Esophagus squamous epithelium (tissue), 5 donors: ENCODE measurements around the gene PRKN. TPM values are rescaled to one million over a fixed set of nuclear protein-coding genes. Genes with fewer than 3 reads are reported as not detected.

Source experiments
- DNase-seq: peaks from one replicate; lab custom pipeline; 2025; lab: John Stamatoyannopoulos, UW
- H3K27ac ChIP-seq, 4 donors: fragments of 200-600 bp; sonication (generic); one replicate each; pipeline ENCODE4 v1.5.1; 2016 to 2019; ENCODE audit warnings: mild to moderate bottlenecking in 1 of 4
- H3K27me3 ChIP-seq, 4 donors: fragments of 200-600 bp; sonication (generic); 1 replicate in 3 of 4; 2 replicates in 1 of 4; pipeline versions ENCODE4 v1.5.1 to v1.6.0; 2017 to 2021; ENCODE audit warnings: antibody characterized with exemption in 1 of 4
- H3K36me3 ChIP-seq, 3 donors: fragments of 200-600 bp; sonication (generic); one replicate each; pipeline ENCODE4 v1.5.1; 2016 to 2019
- H3K4me1 ChIP-seq, 3 donors: fragments of 200-600 bp; sonication (generic); one replicate each; pipeline ENCODE4 v1.5.1; 2017 to 2019
- H3K4me3 ChIP-seq, 4 donors: fragments of 200-600 bp; sonication (generic); 1 replicate in 3 of 4; 2 replicates in 1 of 4; pipeline ENCODE4 v1.5.1; 2016 to 2019; ENCODE audit warnings: mild to moderate bottlenecking in 2 of 4, moderate library complexity in 1 of 4
- H3K9me3 ChIP-seq, 3 donors: fragments of 200-600 bp; sonication (generic); one replicate each; pipeline ENCODE4 v1.5.1; 2016 to 2019
- POLR2A ChIP-seq, 4 donors: fragments of 450-650 bp; IDR thresholded peaks; one replicate each; pipeline ENCODE4 v1.6.1; 2017; ENCODE audit warnings: antibody characterized with exemption in 4 of 4, mild to moderate bottlenecking in 4 of 4, moderate library complexity in 3 of 4
- WGBS, 2 donors: methylation state at CpG; one replicate each; pipeline ENCODE4 v1.1.5; 2018; 5-methylcytosine and 5-hydroxymethylcytosine counted together
- intact Hi-C: fragments of 100-400 bp; cut with DNase I; formaldehyde crosslinking; loops from one replicate; pipeline ENCODE4 v1.15.0; 2022
- total RNA-seq, 4 donors: library from RNA; depleted of rRNA; stranded (reverse); fragments of >200 nt; gene quantifications; one replicate each; pipeline ENCODE4 v1.1.0, GENCODE V29; 2016
- TF ChIP-seq, protein P1 (sequence below), 6 experiments: fragments of 450-650 bp in 4 of 6; fragments of 200-600 bp in 2 of 6; sonication (generic) in 2 of 6; IDR thresholded peaks; one replicate each; pipeline ENCODE4 v1.5.1; 2016 to 2019; ENCODE audit warnings: antibody characterized with exemption in 6 of 6, mild to moderate bottlenecking in 4 of 6, moderate library complexity in 4 of 6
- donor health status: DM: yes; HTN: yes; CAD: no.

PRKN gene
- total RNA-seq, 4 donors from 2014 or later: 0.70 to 5.5 (median 2.2) TPM

GRCh38 chr6:161453558-161453957, 1274.0 kb downstream of the PRKN start:
- no peak overlapping the region for H3K27ac ChIP-seq
- H3K9me3 ChIP-seq: no peaks in the 10 kb centered on the region
- TF ChIP-seq, protein P1, sequence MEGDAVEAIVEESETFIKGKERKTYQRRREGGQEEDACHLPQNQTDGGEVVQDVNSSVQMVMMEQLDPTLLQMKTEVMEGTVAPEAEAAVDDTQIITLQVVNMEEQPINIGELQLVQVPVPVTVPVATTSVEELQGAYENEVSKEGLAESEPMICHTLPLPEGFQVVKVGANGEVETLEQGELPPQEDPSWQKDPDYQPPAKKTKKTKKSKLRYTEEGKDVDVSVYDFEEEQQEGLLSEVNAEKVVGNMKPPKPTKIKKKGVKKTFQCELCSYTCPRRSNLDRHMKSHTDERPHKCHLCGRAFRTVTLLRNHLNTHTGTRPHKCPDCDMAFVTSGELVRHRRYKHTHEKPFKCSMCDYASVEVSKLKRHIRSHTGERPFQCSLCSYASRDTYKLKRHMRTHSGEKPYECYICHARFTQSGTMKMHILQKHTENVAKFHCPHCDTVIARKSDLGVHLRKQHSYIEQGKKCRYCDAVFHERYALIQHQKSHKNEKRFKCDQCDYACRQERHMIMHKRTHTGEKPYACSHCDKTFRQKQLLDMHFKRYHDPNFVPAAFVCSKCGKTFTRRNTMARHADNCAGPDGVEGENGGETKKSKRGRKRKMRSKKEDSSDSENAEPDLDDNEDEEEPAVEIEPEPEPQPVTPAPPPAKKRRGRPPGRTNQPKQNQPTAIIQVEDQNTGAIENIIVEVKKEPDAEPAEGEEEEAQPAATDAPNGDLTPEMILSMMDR (IDR thresholded peaks at IDR 0.05): no peak
- no peak for TF ChIP-seq POLR2A (IDR thresholded peaks at IDR 0.05)
- no peaks in the 10 kb centered on the region for H3K4me1 ChIP-seq
- intact Hi-C loops: no loop called here
- no peak overlapping the region for H3K4me3 ChIP-seq
- DNase-seq: no peak
- H3K36me3 ChIP-seq: no peaks in the 10 kb centered on the region
- WGBS, 2 donors: 70 to 82% methylated on average over 4 of the region's 4 CpGs
- H3K27me3 ChIP-seq: no peaks in the 10 kb centered on the region

- no peaks in the 10 kb centered on the region for H3K4me1 ChIP-seq
- no peak overlapping the region for H3K27ac ChIP-seq
- no peak for DNase-seq
- H3K4me3 ChIP-seq: no peak overlapping the region
- WGBS, 2 donors: 92 to 94% methylated on average over 3 of the region's 3 CpGs
- intact Hi-C loops: no loop called here
- H3K36me3 ChIP-seq: no peaks in the 10 kb centered on the region
- H3K9me3 ChIP-seq: no peaks in the 10 kb centered on the region
- H3K27me3 ChIP-seq: no peaks in the 10 kb centered on the region
- no peak for TF ChIP-seq POLR2A (IDR thresholded peaks at IDR 0.05)
- TF ChIP-seq, protein P1 (IDR thresholded peaks at IDR 0.05): no peak
Measured at GRCh38 chr6:161452241-161452640, 1275.3 kb downstream of the PRKN start.

- no peaks in the 10 kb centered on the region for H3K9me3 ChIP-seq
- 76 to 77% methylated on average over 3 of the region's 3 CpGs for WGBS, 2 donors
- H3K4me1 ChIP-seq: peaks cover 0 to 3% (median 0%) of the 10 kb centered on the region in 3 donors
- no peak for TF ChIP-seq POLR2A (IDR thresholded peaks at IDR 0.05)
- TF ChIP-seq, protein P1 (IDR thresholded peaks at IDR 0.05): no peak
- no peaks in the 10 kb centered on the region for H3K27me3 ChIP-seq
- H3K36me3 ChIP-seq: no peaks in the 10 kb centered on the region
- intact Hi-C loops: no loop called here
- no peak overlapping the region for H3K27ac ChIP-seq
- no peak overlapping the region for H3K4me3 ChIP-seq
- DNase-seq: no peak
Measured at GRCh38 chr6:161449521-161449920, 1278.0 kb downstream of the PRKN start.

GRCh38 chr6:161446949-161447348, 1280.6 kb downstream of the PRKN start:
- TF ChIP-seq POLR2A (IDR thresholded peaks at IDR 0.05): no peak
- TF ChIP-seq, protein P1 (IDR thresholded peaks at IDR 0.05): no peak
- intact Hi-C loops: no loop called here
- H3K36me3 ChIP-seq: no peaks in the 10 kb centered on the region
- H3K27me3 ChIP-seq: no peaks in the 10 kb centered on the region
- peaks cover 0 to 13% (median 6%) of the 10 kb centered on the region in 3 donors for H3K4me1 ChIP-seq
- no peaks in the 10 kb centered on the region for H3K9me3 ChIP-seq
- WGBS, 2 donors: 90 to 94% methylated on average over 7 of the region's 7 CpGs
- H3K4me3 ChIP-seq: no peak overlapping the region
- no peak overlapping the region for H3K27ac ChIP-seq
- DNase-seq: no peak

GRCh38 chr6:161446296-161446925, 1281.2 kb downstream of the PRKN start:
- TF ChIP-seq, protein P1 (IDR thresholded peaks at IDR 0.05): no peak
- TF ChIP-seq POLR2A (IDR thresholded peaks at IDR 0.05): no peak
- Histone ChIP-seq H3K36me3 (no peaks in the 10 kb centered on the region), H3K27me3 (no peaks in the 10 kb centered on the region), H3K4me1 (peaks cover 0 to 13% (median 6%) of the 10 kb centered on the region in 3 donors), H3K4me3 (no peak overlapping the region), H3K27ac (no peak overlapping the region), H3K9me3 (no peaks in the 10 kb centered on the region)
- intact Hi-C loops: no loop called here
- WGBS, 2 donors: 50 to 65% methylated on average over 6 of the region's 6 CpGs
- DNase-seq: no peak
